Parathyroid adenoma (tissue), 2 donors: ENCODE measurements around the gene INTS2.

Source experiments
- H2AFZ ChIP-seq: fragments of 300-600 bp; sonication (generic); one replicate; pipeline ENCODE4 v1.7.0; 2017; ENCODE audit warnings: antibody characterized with exemption, mild to moderate bottlenecking
- H3K27ac ChIP-seq: fragments of 300-600 bp; sonication (generic); one replicate; pipeline ENCODE4 v1.7.0; 2017
- H3K27me3 ChIP-seq: fragments of 300-600 bp; sonication (generic); one replicate; pipeline ENCODE4 v1.7.0; 2017; ENCODE audit warnings: low read length; ENCODE audit not compliant: control insufficient read depth, insufficient read depth
- H3K36me3 ChIP-seq: fragments of 300-600 bp; sonication (generic); one replicate; pipeline ENCODE4 v1.7.0; 2017; ENCODE audit warnings: low read length; ENCODE audit not compliant: control insufficient read depth, insufficient read depth
- H3K4me1 ChIP-seq: fragments of 300-600 bp; sonication (generic); one replicate; pipeline ENCODE4 v1.7.0; 2017; ENCODE audit warnings: control low read depth
- H3K4me2 ChIP-seq: fragments of 300-600 bp; sonication (generic); one replicate; pipeline ENCODE4 v1.7.0; 2017; ENCODE audit warnings: low read length
- H3K4me3 ChIP-seq: fragments of 300-600 bp; sonication (generic); one replicate; pipeline ENCODE4 v1.7.0; 2017; ENCODE audit warnings: low read depth, low read length
- H3K79me2 ChIP-seq: fragments of 300-600 bp; sonication (generic); one replicate; pipeline ENCODE4 v1.7.0; 2017; ENCODE audit warnings: control low read depth
- H3K9ac ChIP-seq: fragments of 300-600 bp; sonication (generic); one replicate; pipeline ENCODE4 v1.7.0; 2017; ENCODE audit warnings: mild to moderate bottlenecking
- H3K9me3 ChIP-seq: fragments of 300-600 bp; sonication (generic); one replicate; pipeline ENCODE4 v1.7.0; 2017; ENCODE audit warnings: low read length; ENCODE audit not compliant: control insufficient read depth
- TF ChIP-seq, protein P1 (sequence below): fragments of 300-600 bp; sonication (generic); IDR thresholded peaks from one replicate; pipeline ENCODE4 v1.7.0; 2017; ENCODE audit warnings: antibody characterized with exemption, mild to moderate bottlenecking
- donor health status: primary hyperparathyroidism.

The INTS2 gene

GRCh38 chr17:61880589-61881102, 47.1 kb downstream of the INTS2 start:
- Histone ChIP-seq H3K79me2 (no peaks in the 10 kb centered on the region), H3K27me3 (no peaks in the 10 kb centered on the region), H2AFZ (no peak overlapping the region), H3K9ac (no peak overlapping the region), H3K9me3 (no peaks in the 10 kb centered on the region), H3K4me2 (no peak overlapping the region), H3K27ac (no peak overlapping the region), H3K4me1 (no peaks in the 10 kb centered on the region), H3K4me3 (no peak overlapping the region), H3K36me3 (no peaks in the 10 kb centered on the region)
- TF ChIP-seq, protein P1, sequence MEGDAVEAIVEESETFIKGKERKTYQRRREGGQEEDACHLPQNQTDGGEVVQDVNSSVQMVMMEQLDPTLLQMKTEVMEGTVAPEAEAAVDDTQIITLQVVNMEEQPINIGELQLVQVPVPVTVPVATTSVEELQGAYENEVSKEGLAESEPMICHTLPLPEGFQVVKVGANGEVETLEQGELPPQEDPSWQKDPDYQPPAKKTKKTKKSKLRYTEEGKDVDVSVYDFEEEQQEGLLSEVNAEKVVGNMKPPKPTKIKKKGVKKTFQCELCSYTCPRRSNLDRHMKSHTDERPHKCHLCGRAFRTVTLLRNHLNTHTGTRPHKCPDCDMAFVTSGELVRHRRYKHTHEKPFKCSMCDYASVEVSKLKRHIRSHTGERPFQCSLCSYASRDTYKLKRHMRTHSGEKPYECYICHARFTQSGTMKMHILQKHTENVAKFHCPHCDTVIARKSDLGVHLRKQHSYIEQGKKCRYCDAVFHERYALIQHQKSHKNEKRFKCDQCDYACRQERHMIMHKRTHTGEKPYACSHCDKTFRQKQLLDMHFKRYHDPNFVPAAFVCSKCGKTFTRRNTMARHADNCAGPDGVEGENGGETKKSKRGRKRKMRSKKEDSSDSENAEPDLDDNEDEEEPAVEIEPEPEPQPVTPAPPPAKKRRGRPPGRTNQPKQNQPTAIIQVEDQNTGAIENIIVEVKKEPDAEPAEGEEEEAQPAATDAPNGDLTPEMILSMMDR, result no peak

- no peaks in the 10 kb centered on the region for H3K4me1 ChIP-seq
- H3K36me3 ChIP-seq, result no peaks in the 10 kb centered on the region
- H3K9ac ChIP-seq, result no peak overlapping the region
- no peaks in the 10 kb centered on the region for H3K9me3 ChIP-seq
- TF ChIP-seq, protein P1, result no peak
- H3K79me2 ChIP-seq, result no peaks in the 10 kb centered on the region
- H3K27ac ChIP-seq, result no peak overlapping the region
- no peak overlapping the region for H2AFZ ChIP-seq
- no peaks in the 10 kb centered on the region for H3K27me3 ChIP-seq
- no peak overlapping the region for H3K4me2 ChIP-seq
- H3K4me3 ChIP-seq, result no peak overlapping the region
Observed at GRCh38 chr17:61878984-61879612, 48.7 kb downstream of the INTS2 start.

DNA sequence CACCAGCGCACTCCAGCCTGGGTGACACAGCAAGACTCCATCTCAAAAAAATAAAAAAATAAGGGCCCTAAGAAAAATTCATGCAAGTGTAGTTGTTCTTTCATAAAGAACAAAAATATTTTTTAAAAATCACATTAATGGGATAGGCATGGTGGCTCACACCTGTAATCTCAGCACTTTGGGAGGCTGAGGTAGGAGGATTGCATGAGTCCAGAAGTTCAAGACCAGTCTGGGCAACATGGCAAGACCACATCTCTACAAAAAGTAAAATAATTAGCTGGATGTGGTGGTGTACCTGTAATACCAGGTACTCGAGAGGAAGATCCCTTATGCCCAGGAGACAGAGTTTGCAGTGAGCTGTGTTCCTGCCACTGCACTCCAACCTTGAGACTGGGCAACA, 49.3 kb downstream of the INTS2 start:
- Histone ChIP-seq H3K4me1 (no peaks in the 10 kb centered on the region), H3K9ac (no peak overlapping the region), H3K27ac (no peak overlapping the region), H3K79me2 (no peaks in the 10 kb centered on the region), H3K36me3 (no peaks in the 10 kb centered on the region), H2AFZ (no peak overlapping the region), H3K4me3 (no peak overlapping the region), H3K9me3 (no peaks in the 10 kb centered on the region), H3K27me3 (no peaks in the 10 kb centered on the region), H3K4me2 (no peak overlapping the region)
- TF ChIP-seq, protein P1, result no peak

DNA sequence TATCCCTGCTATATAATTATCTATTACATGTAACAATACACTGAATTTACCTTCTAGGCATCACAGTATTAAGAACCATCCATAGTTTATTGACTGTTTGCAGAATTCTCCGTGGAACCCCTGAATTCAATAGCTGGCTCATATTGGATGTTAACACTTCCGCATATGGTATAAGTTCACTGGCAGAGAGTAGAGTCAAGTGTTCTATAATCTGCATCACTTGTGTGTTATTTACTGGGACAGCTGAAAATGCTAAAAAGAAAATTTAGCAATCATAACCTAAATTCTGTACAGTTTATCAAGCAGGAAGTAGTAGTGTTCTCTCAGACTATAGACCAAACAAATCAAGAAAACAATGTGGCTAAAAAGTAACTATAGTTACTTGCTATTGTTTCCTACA, 49.9 kb downstream of the INTS2 start:
- H3K4me2 ChIP-seq, result no peak overlapping the region
- no peak overlapping the region for H3K27ac ChIP-seq
- no peaks in the 10 kb centered on the region for H3K4me1 ChIP-seq
- no peaks in the 10 kb centered on the region for H3K27me3 ChIP-seq
- no peaks in the 10 kb centered on the region for H3K9me3 ChIP-seq
- H3K36me3 ChIP-seq, result no peaks in the 10 kb centered on the region
- TF ChIP-seq, protein P1, result no peak
- H2AFZ ChIP-seq, result no peak overlapping the region
- no peak overlapping the region for H3K9ac ChIP-seq
- no peaks in the 10 kb centered on the region for H3K79me2 ChIP-seq
- H3K4me3 ChIP-seq, result no peak overlapping the region

DNA sequence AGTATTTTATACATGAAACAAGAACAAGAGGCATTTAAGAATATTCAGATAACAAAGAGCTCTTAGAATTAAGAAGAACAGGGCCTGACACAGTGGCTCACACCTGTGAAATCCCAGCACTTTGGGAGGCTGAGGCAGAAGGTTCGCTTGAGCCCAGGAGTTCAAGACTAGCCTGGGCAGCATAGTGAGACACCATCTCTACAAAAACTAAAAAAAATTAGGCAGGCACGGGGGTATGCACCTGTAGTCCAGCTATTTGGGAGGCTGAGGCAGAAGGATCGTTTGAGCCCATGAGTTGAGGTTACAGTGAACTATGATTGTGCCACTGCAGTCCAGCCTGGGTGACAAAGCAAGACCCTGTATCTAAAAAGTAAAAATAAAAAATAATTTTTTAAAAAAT, 52.0 kb downstream of the INTS2 start:
- no peaks in the 10 kb centered on the region for H3K36me3 ChIP-seq
- no peaks in the 10 kb centered on the region for H3K79me2 ChIP-seq
- TF ChIP-seq, protein P1, result no peak
- H2AFZ ChIP-seq, result no peak overlapping the region
- no peak overlapping the region for H3K4me2 ChIP-seq
- no peak overlapping the region for H3K4me3 ChIP-seq
- no peak overlapping the region for H3K27ac ChIP-seq
- no peaks in the 10 kb centered on the region for H3K27me3 ChIP-seq
- no peaks in the 10 kb centered on the region for H3K4me1 ChIP-seq
- no peak overlapping the region for H3K9ac ChIP-seq
- no peaks in the 10 kb centered on the region for H3K9me3 ChIP-seq
